Medulla oblongata (tissue), 1 donor: Measurements from ENCODE around the gene TENM4.
"Not testable (repeated sequence)": the region's sequence is repeated elsewhere in the genome, so short reads cannot be mapped to it uniquely, and the experiment has no call there.

Source experiments
- DNase-seq: peaks from one replicate; pipeline ENCODE4 v3.0.0-alpha.2; 2015; ENCODE audit errors: extremely low spot score

The TENM4 gene

DNA sequence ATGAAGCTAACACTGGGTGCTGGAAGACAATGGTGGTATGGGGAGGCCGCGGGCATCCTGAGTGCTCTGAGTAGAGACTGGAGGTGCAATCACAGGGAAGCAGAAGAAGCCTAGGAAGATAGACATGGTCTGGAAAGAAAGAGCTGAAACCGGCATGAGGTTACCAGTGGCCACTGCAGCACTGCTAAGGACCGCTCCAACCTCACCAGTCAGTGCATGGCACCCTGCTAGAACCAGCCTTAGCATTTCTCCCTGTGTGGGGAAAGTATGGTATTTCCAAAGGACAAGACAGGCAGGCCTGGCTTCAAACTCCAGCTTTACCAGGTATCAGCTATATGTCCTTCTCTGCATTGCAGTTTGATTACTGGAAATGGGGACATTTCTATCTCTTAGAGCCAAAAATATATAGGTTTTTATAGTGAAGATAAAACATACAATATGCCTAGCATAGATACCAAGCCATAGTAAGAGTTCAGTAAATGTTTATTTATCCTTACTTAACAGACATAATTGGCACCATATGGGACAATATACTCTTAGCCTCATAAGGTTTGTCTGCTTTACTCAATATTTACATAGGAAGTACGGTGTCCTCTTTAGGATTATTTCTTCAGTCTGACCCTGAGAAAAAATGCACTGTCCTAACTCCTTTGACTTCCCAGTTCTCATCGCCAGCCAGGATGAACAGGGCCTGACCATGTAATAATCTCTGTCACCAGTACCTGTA lies 231.1 kb downstream of the TENM4 start:
- DNase-seq, result no peak

DNA sequence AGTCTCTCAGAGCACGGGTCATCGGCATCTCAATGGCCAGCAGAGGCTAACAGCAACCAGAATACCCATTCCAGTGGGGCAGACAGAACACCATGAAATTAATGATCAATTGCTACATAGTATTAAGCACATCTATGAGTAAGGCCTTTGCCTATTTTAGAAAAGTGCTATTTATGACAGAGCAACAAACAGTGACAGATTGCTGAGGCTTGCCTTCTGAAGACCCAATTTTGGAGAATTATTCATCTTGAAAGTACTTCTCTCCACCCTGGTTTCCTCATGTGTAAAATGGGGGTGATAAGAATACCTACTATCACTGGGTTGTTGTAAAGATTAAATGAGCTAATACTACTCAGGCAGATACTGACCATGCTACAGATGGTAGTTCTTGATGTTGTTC lies 232.7 kb downstream of the TENM4 start:
- no peak for DNase-seq

DNA sequence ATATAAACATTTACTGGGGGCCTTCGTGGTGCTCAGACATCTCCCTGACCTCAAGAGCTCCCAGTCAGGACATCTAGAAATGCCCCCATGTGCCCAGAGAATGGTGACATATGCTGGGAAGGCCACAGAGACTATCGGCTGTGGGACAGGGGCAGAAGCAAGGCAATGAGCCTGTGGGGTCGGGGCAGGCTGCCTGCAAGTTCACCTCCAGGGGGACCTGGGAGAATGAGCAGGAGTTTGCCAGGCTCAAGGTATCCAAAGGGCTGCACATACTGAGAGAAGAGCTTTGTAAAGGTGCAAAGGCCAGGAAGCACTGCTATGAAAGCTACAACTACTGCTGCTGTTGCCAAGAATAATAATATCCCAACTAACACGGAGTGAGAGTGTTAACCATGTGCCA lies 233.9 kb downstream of the TENM4 start:
- DNase-seq, result no peak

- DNase-seq, result no peak
Observed at GRCh38 chr11:79205786-79206185, 235.0 kb downstream of the TENM4 start.

- DNase-seq, result no peak
Observed at GRCh38 chr11:79201677-79202347, 239.0 kb downstream of the TENM4 start.

GRCh38 chr11:79200398-79201070 lies 240.3 kb downstream of the TENM4 start:
- no peak for DNase-seq

DNA sequence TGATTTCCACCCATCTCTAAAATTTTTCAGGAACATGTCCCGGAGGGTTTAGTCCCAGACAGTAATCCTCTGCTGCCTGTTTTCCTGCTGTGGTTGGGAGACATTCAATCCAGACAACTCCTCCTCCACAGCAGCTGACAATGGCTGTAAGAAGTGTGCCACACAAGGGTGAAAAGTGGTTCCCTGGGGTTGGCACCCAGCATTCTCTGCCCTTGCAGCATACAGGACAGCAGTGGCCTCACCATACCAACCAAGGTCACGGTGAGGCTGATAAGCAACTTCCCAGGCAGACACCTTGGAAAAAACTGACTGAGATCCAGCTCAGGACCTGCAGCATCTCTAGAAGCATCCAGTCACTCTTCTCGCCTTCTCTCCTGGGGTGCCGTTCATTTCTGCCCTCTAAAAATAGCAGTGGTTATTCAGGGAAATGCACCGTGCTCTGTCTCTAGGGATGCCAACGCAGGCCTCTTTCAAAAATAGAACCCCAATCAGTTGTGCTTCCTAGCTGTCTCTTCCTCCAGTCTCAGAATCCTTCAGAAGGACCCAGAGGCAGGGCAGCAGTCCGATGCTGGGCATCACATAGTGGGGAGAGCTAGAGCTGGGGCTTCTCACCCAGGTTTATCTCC lies 241.0 kb downstream of the TENM4 start:
- no peak for DNase-seq

GRCh38 chr11:79198898-79199250 lies 242.0 kb downstream of the TENM4 start:
- no peak for DNase-seq

GRCh38 chr11:79198203-79198897 lies 242.5 kb downstream of the TENM4 start:
- no peak for DNase-seq

- no peak for DNase-seq
Observed at GRCh38 chr11:79196950-79197349, 243.9 kb downstream of the TENM4 start.

- no peak for DNase-seq
Observed at GRCh38 chr11:79195209-79195608, 245.6 kb downstream of the TENM4 start.

- DNase-seq, result no peak
Observed at GRCh38 chr11:79193663-79194310, 247.0 kb downstream of the TENM4 start.

DNA sequence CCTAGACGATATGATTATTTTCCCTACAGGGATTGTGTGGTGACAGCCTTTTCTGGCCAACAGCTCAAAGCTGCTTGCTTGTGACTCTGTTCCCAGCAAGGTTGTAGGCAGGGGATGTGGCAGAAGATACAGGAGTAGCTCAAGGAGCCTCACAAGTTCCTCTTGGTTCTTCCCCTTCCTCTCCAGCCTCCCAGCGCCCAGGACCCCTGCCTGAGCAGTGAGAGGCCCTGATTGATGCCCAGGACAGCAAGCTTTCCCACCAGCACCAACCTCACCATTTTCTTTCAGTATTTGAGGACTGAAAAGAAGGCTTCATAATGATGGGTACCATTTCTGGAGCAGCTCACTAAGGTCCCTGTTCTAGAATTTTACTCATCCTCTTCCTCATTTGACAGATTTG lies 248.0 kb downstream of the TENM4 start:
- DNase-seq, result no peak

GRCh38 chr11:79191716-79192115 lies 249.1 kb downstream of the TENM4 start:
- DNase-seq, result not testable (repeated sequence)

GRCh38 chr11:79190553-79190952 lies 250.3 kb downstream of the TENM4 start:
- not testable (repeated sequence) for DNase-seq

DNA sequence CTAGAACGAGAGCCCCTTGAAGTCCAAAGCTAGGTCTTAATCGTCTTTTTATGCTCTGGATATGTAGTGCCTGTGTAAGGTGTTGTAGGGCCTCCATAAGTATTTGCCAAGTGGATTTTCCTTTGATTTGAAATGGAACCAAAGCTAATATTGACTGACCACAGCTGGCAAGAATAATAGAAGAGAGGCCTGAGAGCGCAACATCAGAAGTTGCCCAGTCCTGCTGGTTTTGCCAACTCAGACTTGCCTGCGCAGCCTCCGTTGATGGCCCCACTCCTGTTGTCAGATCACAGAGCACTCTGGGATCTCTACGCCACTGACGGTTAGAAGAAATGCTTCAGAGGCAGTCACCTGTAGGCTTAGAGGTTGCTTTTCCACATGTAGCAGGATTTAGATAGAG lies 251.2 kb downstream of the TENM4 start:
- no peak for DNase-seq

DNA sequence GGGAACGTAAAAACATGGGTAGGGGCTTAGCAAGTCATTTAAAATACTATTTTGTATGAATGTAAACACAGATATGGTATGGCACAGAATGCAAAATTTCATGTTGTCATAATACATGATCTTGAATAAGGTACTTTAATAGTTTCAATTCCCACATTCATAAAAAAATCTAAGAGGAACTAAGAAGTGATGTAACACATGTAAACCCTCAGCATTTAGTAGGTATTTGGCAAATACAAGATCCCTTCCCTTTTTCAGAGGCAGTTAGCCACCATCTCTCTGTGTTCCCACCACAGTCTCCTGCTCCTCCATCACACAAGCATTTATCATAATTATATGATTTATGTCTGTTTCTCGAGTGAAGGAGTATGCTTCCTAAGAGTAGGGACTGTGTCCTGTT lies 251.8 kb downstream of the TENM4 start:
- DNase-seq, result no peak

GRCh38 chr11:79186669-79187068 lies 254.2 kb downstream of the TENM4 start:
- DNase-seq, result no peak

- DNase-seq, result no peak
Observed at GRCh38 chr11:79185351-79185750, 255.5 kb downstream of the TENM4 start.

GRCh38 chr11:79184285-79184684 lies 256.5 kb downstream of the TENM4 start:
- no peak for DNase-seq

DNA sequence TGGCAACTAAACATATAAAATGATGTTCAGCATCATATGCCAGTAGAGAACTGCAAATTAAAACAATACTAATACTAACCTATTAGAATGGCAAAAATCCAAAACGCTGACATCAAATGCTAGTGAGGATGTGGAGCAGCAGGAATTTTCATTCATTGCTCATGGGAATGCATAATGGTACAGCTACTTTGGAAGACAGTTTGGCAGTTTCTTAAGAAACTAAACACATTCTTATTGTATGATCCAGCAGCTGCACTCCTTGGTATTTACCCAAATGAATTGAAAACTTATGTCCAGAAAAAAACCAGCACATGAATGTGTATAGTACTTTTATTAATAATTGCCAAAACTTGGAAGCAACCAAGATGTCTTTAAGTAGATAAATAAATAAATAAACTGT lies 258.0 kb downstream of the TENM4 start:
- no peak for DNase-seq
